GM19467 (cell line): ENCODE data around the gene SETD7.

Experiments
- ATAC-seq: cut with Tn5 transposase; IDR thresholded peaks from one replicate; pipeline ENCODE4 v1.9.1; 2021; ENCODE audit warnings: mild to moderate bottlenecking, moderate library complexity; ENCODE audit not compliant: unreplicated experiment

Gene SETD7

DNA sequence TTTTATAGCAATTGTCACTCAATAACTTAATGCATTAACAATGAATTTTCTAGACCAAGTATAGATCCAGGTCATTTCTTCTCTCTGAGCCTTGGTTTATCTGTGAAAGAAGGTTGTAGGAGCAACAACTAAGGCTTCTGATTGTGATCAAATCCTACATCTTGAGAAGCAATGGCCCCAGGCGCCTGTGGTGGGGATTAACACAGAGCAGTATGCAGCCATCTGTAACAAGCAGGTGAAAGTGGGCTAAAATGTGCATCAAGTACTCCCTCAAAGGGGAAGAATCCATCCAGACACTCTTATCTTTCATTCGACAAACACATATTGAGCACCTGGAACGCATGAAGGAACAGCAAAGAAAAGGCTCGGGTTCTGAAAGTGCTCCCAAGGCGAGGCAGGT lies 19.1 kb upstream of the SETD7 start:
- ATAC-seq = no peak

- no peak for ATAC-seq
Observed at GRCh38 chr4:139574641-139575040, 18.6 kb upstream of the SETD7 start.

DNA sequence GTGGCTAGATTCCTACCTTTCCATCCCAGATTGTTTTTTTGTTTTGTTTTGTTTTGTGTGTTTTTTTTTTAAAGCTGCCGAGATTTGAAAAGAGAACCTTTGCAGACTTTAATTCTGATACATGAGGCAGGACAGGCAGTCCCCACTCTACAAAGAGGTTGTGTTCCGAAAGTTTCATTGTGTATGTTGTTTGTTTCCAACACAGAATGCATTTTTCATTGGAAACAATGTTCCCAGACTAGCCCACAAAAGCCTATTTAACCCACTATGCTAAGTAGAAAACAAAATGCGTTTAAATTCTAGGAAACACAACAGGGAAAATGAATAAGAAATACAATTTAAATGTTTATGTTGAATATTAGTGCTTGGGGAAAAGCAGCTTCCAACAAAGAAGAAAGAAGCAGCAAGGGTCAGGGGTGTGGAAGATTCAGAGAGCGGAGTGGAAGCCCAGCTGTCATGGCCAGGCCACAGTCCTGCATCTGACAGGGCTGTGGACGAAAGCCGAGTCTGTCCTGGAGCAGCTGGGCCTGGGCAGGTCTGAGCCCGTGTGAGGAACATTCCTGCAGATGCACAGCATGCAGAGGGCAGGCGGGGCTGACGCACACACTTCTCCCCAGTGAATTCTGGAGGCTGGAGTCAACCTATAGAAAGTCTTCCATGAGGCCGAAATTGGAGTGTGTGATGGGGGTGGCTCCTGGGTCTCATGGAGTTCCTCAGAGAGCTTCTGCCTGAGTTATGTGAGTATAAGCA lies 12.4 kb upstream of the SETD7 start:
- no peak for ATAC-seq

GRCh38 chr4:139567159-139567870 lies 11.3 kb upstream of the SETD7 start:
- no peak for ATAC-seq

GRCh38 chr4:139564502-139564901 lies 8.5 kb upstream of the SETD7 start:
- no peak for ATAC-seq

- no peak for ATAC-seq
Observed at GRCh38 chr4:139563515-139563914, 7.5 kb upstream of the SETD7 start.

- ATAC-seq = no peak
Observed at GRCh38 chr4:139562839-139563238, 6.8 kb upstream of the SETD7 start.

- no peak for ATAC-seq
Observed at GRCh38 chr4:139562067-139562684, 6.2 kb upstream of the SETD7 start.

GRCh38 chr4:139560406-139561104 lies 4.5 kb upstream of the SETD7 start:
- ATAC-seq = no peak

DNA sequence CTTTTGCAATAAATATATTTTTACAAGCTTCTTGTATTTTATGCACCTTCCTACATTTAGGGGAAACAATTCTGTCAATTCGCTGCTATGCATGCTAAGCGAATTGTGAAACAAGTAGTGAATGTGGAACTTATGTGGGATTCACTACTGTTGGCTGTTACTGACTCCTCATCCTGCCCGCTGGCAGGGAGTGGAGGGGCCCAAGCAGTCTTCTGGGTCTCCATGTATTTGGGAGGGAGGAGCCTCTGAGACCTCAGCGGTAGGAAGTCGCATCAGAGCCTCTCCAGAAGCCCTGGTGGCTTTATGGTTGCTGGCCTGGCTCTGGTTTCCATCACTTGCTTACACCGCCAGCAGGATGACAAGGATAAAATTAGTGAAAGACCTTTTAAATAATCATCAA lies 3.7 kb upstream of the SETD7 start:
- ATAC-seq = no peak

- no peak for ATAC-seq
Observed at GRCh38 chr4:139559089-139559479, 3.1 kb upstream of the SETD7 start.

- no peak for ATAC-seq
Observed at GRCh38 chr4:139558235-139559088, 2.4 kb upstream of the SETD7 start.

GRCh38 chr4:139557556-139558110 lies 1.6 kb upstream of the SETD7 start:
- ATAC-seq = no peak

- ATAC-seq = no peak
Observed at GRCh38 chr4:139556724-139557555, 921 bp upstream of the SETD7 start.

- ATAC-seq = no peak
Observed at GRCh38 chr4:139555705-139556070, 331 bp downstream of the SETD7 start.

- no peak for ATAC-seq
Observed at GRCh38 chr4:139554893-139555704, 920 bp downstream of the SETD7 start.

DNA sequence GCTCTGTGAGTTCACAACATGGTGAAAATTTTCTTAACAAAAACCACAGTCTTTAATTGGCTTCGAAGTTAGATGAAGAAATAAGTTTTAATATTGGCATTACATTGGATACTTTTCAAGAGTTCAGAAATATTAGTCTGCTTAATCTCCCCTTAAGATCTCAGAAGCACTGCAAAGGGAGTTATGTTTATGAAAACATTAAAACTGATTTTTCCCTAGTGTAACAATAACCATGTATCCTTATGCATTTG lies 1.5 kb downstream of the SETD7 start:
- ATAC-seq = no peak

- no peak for ATAC-seq
Observed at GRCh38 chr4:139553751-139554641, 2.0 kb downstream of the SETD7 start.
